ENCODE data around the gene JMY.

DNA sequence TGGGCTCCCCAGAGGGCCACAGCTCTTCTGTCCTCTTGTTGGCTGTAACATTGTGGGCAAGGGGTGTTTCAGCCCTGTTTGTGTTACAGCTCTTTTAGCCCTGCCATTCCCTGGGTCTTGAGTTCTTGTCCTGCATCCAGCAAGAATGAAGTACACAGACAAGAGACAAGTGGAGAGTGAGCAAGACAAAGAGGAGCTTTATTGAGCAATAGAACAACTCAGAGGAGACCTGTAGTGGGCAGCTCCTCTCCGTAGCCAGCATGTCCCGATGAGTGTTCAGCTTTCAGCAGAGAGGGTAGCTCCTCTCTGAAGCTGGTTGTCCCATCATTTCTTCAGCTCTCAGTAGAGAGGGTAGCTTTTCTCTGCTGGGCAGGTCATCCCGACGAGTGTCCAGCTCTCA, 22.9 kb downstream of the JMY start:
- TF ChIP-seq CTCF (IDR thresholded peaks at IDR 0.05; ENCODE audit: low read length) (no peak), EZH2 (optimal IDR thresholded peaks at IDR 0.05; ENCODE audit: low read depth, low read length) (no peak), EZH2phosphoT487 (IDR thresholded peaks at IDR 0.05; ENCODE audit: low read length) (no peak)

Measured in MM.1S (cell line).